Neuronal stem cell (in vitro differentiated cells): ENCODE results near the gene GJB4.

Source experiments
- DNase-seq: peaks from one replicate; pipeline ENCODE4 v3.0.0-alpha.2; 2013; ENCODE audit warnings: low spot score
- H2AFZ ChIP-seq: one replicate; pipeline ENCODE4 v1.6.1; 2013; ENCODE audit warnings: mild to moderate bottlenecking, low read length, inconsistent platforms
- H2AK5ac ChIP-seq: 2 replicates; pipeline ENCODE4 v1.6.1; 2013; ENCODE audit warnings: low read depth, mild to moderate bottlenecking, inconsistent platforms, low read length, moderate library complexity, mixed read lengths
- H2BK120ac ChIP-seq: 2 replicates; pipeline ENCODE4 v1.6.1; 2013; ENCODE audit warnings: low read depth, mild to moderate bottlenecking, inconsistent platforms, low read length, moderate library complexity, mixed read lengths
- H2BK12ac ChIP-seq: one replicate; pipeline ENCODE4 v1.6.1; 2013; ENCODE audit warnings: low read length, inconsistent platforms
- H2BK15ac ChIP-seq: 2 replicates; pipeline ENCODE4 v1.6.1; 2013; ENCODE audit warnings: mild to moderate bottlenecking, low read length, inconsistent platforms, mixed read lengths
- H2BK5ac ChIP-seq: one replicate; pipeline ENCODE4 v1.6.1; 2013; ENCODE audit warnings: inconsistent platforms, mild to moderate bottlenecking, low read length, moderate library complexity
- H3K14ac ChIP-seq: one replicate; pipeline ENCODE4 v1.6.1; 2013; ENCODE audit warnings: low read length, inconsistent platforms
- H3K18ac ChIP-seq: 2 replicates; pipeline ENCODE4 v1.6.1; 2013; ENCODE audit warnings: low read length, inconsistent platforms
- H3K23ac ChIP-seq: 2 replicates; pipeline ENCODE4 v1.6.1; 2013; ENCODE audit warnings: low read depth, mild to moderate bottlenecking, mixed read lengths, low read length, inconsistent platforms; ENCODE audit not compliant: poor library complexity
- H3K27ac ChIP-seq: replicated peaks from 3 replicates; pipeline ENCODE4 v1.5.1; 2013; ENCODE audit warnings: low read length, inconsistent platforms
- H3K27me3 ChIP-seq, 3 experiments: 2 replicates each; pipeline ENCODE4 v1.6.1; 2013; ENCODE audit warnings: low read length in 3 of 3, mild to moderate bottlenecking in 2 of 3, inconsistent platforms in 1 of 3, low read depth in 1 of 3, mixed read lengths in 1 of 3, moderate library complexity in 1 of 3; ENCODE audit not compliant: control insufficient read depth in 3 of 3, insufficient read depth in 3 of 3
- H3K36me3 ChIP-seq, 2 donors: replicated peaks in 1 of 2; 2 replicates each; pipeline ENCODE4 v1.6.1; 2013; ENCODE audit warnings: low read length in 2 of 2; ENCODE audit not compliant: control insufficient read depth in 2 of 2, insufficient read depth in 2 of 2
- H3K4ac ChIP-seq: 2 replicates; pipeline ENCODE4 v1.6.1; 2013; ENCODE audit warnings: inconsistent platforms, mild to moderate bottlenecking, low read length, moderate library complexity
- H3K4me1 ChIP-seq, 2 donors: 1 replicate in 1 of 2; 2 replicates in 1 of 2; pipeline ENCODE4 v1.6.1; 2013; ENCODE audit warnings: low read length in 2 of 2, low read depth in 1 of 2; ENCODE audit not compliant: control insufficient read depth in 2 of 2, insufficient read depth in 1 of 2
- H3K4me2 ChIP-seq: one replicate; pipeline ENCODE4 v1.6.1; 2013; ENCODE audit warnings: mild to moderate bottlenecking, low read length, inconsistent platforms; ENCODE audit not compliant: insufficient read depth, poor library complexity, severe bottlenecking
- H3K4me3 ChIP-seq, 2 donors: 2 replicates each; pipeline ENCODE4 v1.5.1; 2013; ENCODE audit warnings: low read length in 2 of 2, mild to moderate bottlenecking in 2 of 2, inconsistent platforms in 1 of 2, moderate library complexity in 1 of 2
- H3K79me1 ChIP-seq: one replicate; pipeline ENCODE4 v1.6.1; 2013; ENCODE audit warnings: low read depth, mild to moderate bottlenecking, inconsistent platforms, low read length, moderate library complexity
- H3K9ac ChIP-seq: one replicate; pipeline ENCODE4 v1.6.1; 2013; ENCODE audit warnings: mild to moderate bottlenecking, low read depth, low read length, inconsistent platforms; ENCODE audit not compliant: poor library complexity
- H3K9me3 ChIP-seq, 2 donors: replicated peaks in 1 of 2; 2 replicates each; pipeline versions ENCODE3 to v1.6.1; 2013; ENCODE audit warnings: low read length in 2 of 2, mild to moderate bottlenecking in 2 of 2, inconsistent platforms in 1 of 2, low read depth in 1 of 2, mixed read lengths in 1 of 2, moderate library complexity in 1 of 2; ENCODE audit not compliant: control insufficient read depth in 2 of 2, insufficient read depth in 1 of 2
- H4K8ac ChIP-seq: one replicate; pipeline ENCODE4 v1.6.1; 2013; ENCODE audit warnings: low read depth, mild to moderate bottlenecking, inconsistent platforms, low read length, moderate library complexity
- H4K91ac ChIP-seq: one replicate; pipeline ENCODE4 v1.6.1; 2013; ENCODE audit warnings: low read length, low read depth, mild to moderate bottlenecking, inconsistent platforms; ENCODE audit not compliant: poor library complexity
- WGBS, 2 donors: extraction: QIAGEN DNeasy Blood & Tissue Kit; methylation state at CpG; one replicate each; pipeline ENCODE4 v1.1.7; 2013; ENCODE audit warnings: missing lambda C conversion rate in 2 of 2, mixed read lengths in 1 of 2; ENCODE audit not compliant: insufficient read length in 2 of 2, insufficient replicate concordance in 1 of 2; ENCODE audit errors: extremely low coverage in 2 of 2; 5-methylcytosine and 5-hydroxymethylcytosine counted together

Gene GJB4

GRCh38 chr1:34777519-34778321 lies 18.2 kb downstream of the GJB4 start:
- Histone ChIP-seq H2BK12ac (no peak overlapping the region), H3K27ac (no peak overlapping the region), H4K91ac (no peak overlapping the region), H3K18ac (no peak overlapping the region), H3K4ac (no peak overlapping the region), H2BK15ac (no peak overlapping the region), H3K27me3 (peaks cover 11 to 79% (median 32%) of the 10 kb centered on the region in 3 experiments), H3K4me1 (peaks cover 0 to 5% of the 10 kb centered on the region in 2 donors), H3K14ac (no peak overlapping the region), H3K79me1 (no peaks in the 10 kb centered on the region), H2BK120ac (no peak overlapping the region), H3K36me3 (no peaks in the 10 kb centered on the region), H3K9ac (no peak overlapping the region), H3K23ac (peak overlapping the region; percentile 5), H2BK5ac (no peak overlapping the region), H3K4me2 (no peak overlapping the region), H2AFZ (no peak overlapping the region), H4K8ac (peak overlapping the region; percentile 54), H3K4me3 (peak overlapping the region in 1 of 2 donors; percentile 43), H2AK5ac (no peak overlapping the region), H3K9me3 (no peaks in the 10 kb centered on the region)
- DNase-seq: no peak
- WGBS, 2 donors: 100% methylated on average over 2 of the region's 10 CpGs; no CpG with 5 or more reads in 1 of the 2 donors

DNA sequence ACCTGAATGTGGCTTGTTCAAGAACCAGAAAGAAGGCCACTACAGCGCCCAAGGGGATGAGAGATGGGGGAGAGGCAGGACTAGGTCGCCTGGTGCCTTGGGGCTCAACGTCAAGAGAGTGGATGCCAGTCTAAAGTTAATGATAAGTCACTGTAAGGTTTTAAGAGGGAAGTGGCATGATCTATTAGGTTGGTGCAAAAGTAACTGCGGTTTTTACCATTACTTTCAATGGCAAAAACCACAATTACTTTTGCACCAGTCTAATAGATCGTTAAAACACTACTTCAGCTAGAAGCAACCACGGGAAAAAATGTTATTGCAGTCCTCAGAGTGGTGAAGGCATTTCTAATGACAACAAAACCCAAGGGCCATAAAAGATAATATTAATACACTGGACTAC lies 18.8 kb downstream of the GJB4 start:
- Histone ChIP-seq H3K36me3 (no peaks in the 10 kb centered on the region), H3K4me2 (no peak overlapping the region), H2AFZ (no peak overlapping the region), H4K91ac (no peak overlapping the region), H3K23ac (no peak overlapping the region), H3K4ac (no peak overlapping the region), H3K79me1 (no peaks in the 10 kb centered on the region), H2AK5ac (no peak overlapping the region), H3K27me3 (peaks cover 11 to 82% (median 36%) of the 10 kb centered on the region in 3 experiments), H2BK15ac (no peak overlapping the region), H3K4me1 (peaks cover 0 to 5% of the 10 kb centered on the region in 2 donors), H3K9ac (no peak overlapping the region), H3K9me3 (no peaks in the 10 kb centered on the region), H4K8ac (no peak overlapping the region), H2BK5ac (no peak overlapping the region), H3K27ac (no peak overlapping the region), H2BK120ac (no peak overlapping the region), H3K18ac (no peak overlapping the region), H3K14ac (no peak overlapping the region), H2BK12ac (no peak overlapping the region), H3K4me3 (no peak overlapping the region)
- no peak for DNase-seq
- no CpG with 5 or more reads among the region's 6 CpGs for WGBS, 2 donors

DNA sequence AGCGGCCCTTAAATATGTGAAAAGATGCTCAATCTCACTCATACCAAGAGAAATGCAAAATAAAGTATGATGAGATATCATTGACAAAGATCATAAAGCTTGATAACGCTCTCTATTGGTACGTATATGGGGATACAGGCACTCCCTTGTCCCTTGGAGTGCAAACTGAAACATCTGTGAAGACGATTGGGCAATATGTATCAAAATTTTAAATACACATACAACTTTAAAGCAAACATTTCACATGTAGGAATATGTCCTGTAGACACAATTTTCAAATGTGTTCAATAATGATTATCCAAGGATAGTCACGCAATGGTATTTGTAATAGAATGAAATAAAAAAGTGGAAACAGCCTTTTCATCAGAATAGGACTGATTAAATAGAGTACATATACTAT lies 19.5 kb downstream of the GJB4 start:
- Histone ChIP-seq H2BK120ac (no peak overlapping the region), H2AFZ (no peak overlapping the region), H2BK5ac (no peak overlapping the region), H4K91ac (no peak overlapping the region), H3K23ac (no peak overlapping the region), H3K14ac (no peak overlapping the region), H3K9ac (no peak overlapping the region), H3K9me3 (no peaks in the 10 kb centered on the region), H3K4me1 (peaks cover 0 to 5% of the 10 kb centered on the region in 2 donors), H3K18ac (no peak overlapping the region), H3K79me1 (no peaks in the 10 kb centered on the region), H3K4me2 (no peak overlapping the region), H2BK15ac (no peak overlapping the region), H2BK12ac (no peak overlapping the region), H2AK5ac (no peak overlapping the region), H3K36me3 (no peaks in the 10 kb centered on the region), H3K4me3 (no peak overlapping the region), H3K4ac (no peak overlapping the region), H3K27me3 (peaks cover 11 to 80% (median 36%) of the 10 kb centered on the region in 3 experiments), H4K8ac (no peak overlapping the region), H3K27ac (no peak overlapping the region)
- no peak for DNase-seq
- no CpG with 5 or more reads among the region's 5 CpGs for WGBS, 2 donors

- Histone ChIP-seq H2BK120ac (no peak overlapping the region), H2AK5ac (no peak overlapping the region), H3K36me3 (no peaks in the 10 kb centered on the region), H3K9ac (no peak overlapping the region), H2BK5ac (no peak overlapping the region), H2BK12ac (no peak overlapping the region), H3K4me2 (no peak overlapping the region), H3K9me3 (no peaks in the 10 kb centered on the region), H2AFZ (no peak overlapping the region), H3K18ac (no peak overlapping the region), H3K23ac (no peak overlapping the region), H3K27ac (no peak overlapping the region), H4K8ac (no peak overlapping the region), H3K79me1 (no peaks in the 10 kb centered on the region), H3K4ac (no peak overlapping the region), H3K4me3 (no peak overlapping the region), H3K27me3 (peaks cover 11 to 75% (median 36%) of the 10 kb centered on the region in 3 experiments), H4K91ac (no peak overlapping the region), H3K4me1 (peaks cover 0 to 5% of the 10 kb centered on the region in 2 donors), H2BK15ac (no peak overlapping the region), H3K14ac (no peak overlapping the region)
- no peak for DNase-seq
- no CpG with 5 or more reads among the region's 5 CpGs for WGBS, 2 donors
These were observed 20.0 kb downstream of the GJB4 start for GRCh38 chr1:34779526-34779925.
